Neutrophil (primary cell): ENCODE data around the gene USP25.
"Not testable (repeated sequence)": the region's sequence is repeated elsewhere in the genome, so short reads cannot be mapped to it uniquely, and the experiment has no call there.

ENCODE experiments used
- H3K27ac ChIP-seq: fragments of 200-600 bp; sonication (generic); 2 replicates; pipeline ENCODE4 v1.5.1; 2016; ENCODE audit warnings: mild to moderate bottlenecking, moderate library complexity
- H3K27me3 ChIP-seq: fragments of 200-600 bp; sonication (generic); 2 replicates; pipeline ENCODE4 v1.6.0; 2016; ENCODE audit warnings: mild to moderate bottlenecking
- H3K36me3 ChIP-seq: fragments of 200-600 bp; sonication (generic); 2 replicates; pipeline ENCODE4 v1.5.1; 2017
- H3K4me1 ChIP-seq, 2 experiments: fragments of 200-600 bp in 1 of 2; sonication (generic) in 1 of 2; 1 replicate in 1 of 2; 2 replicates in 1 of 2; pipeline versions ENCODE4 v1.5.1 to v1.6.1; 2013 to 2016; ENCODE audit warnings: low read depth in 1 of 2, low read length in 1 of 2, mild to moderate bottlenecking in 1 of 2, moderate library complexity in 1 of 2; ENCODE audit not compliant: control insufficient read depth in 1 of 2, insufficient read depth in 1 of 2
- H3K4me3 ChIP-seq, 2 experiments: fragments of 200-600 bp in 1 of 2; sonication (generic) in 1 of 2; 1 replicate in 1 of 2; 2 replicates in 1 of 2; pipeline ENCODE4 v1.5.1; 2013 to 2016; ENCODE audit warnings: low read depth in 1 of 2, low read length in 1 of 2, mild to moderate bottlenecking in 1 of 2, moderate library complexity in 1 of 2
- H3K9me3 ChIP-seq: fragments of 200-600 bp; sonication (generic); 2 replicates; pipeline ENCODE4 v1.5.1; 2016
- TF ChIP-seq, protein P1 (sequence below): fragments of 200-600 bp; sonication (generic); IDR thresholded peaks from 2 replicates; pipeline ENCODE4 v1.5.1; 2016; ENCODE audit warnings: antibody characterized with exemption

The USP25 gene

DNA sequence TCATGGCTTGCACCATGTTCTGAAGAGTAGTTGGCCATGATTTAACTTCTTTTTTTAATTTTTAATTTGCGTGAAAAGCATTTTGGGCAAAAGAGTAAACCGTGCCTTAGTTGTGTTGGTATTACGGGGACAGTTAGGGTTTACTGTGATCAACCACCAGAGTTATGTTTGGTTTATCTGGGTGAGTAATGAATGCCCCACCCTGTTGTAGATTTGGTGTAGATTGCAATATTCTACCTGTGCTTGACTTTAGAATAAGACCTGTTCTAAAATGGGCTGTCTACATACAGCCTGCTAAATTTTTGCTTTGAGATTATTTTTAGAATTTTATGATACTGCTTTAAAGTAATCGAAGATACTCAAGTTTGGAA is 1.4 kb downstream of the USP25 start:
- TF ChIP-seq, protein P1, sequence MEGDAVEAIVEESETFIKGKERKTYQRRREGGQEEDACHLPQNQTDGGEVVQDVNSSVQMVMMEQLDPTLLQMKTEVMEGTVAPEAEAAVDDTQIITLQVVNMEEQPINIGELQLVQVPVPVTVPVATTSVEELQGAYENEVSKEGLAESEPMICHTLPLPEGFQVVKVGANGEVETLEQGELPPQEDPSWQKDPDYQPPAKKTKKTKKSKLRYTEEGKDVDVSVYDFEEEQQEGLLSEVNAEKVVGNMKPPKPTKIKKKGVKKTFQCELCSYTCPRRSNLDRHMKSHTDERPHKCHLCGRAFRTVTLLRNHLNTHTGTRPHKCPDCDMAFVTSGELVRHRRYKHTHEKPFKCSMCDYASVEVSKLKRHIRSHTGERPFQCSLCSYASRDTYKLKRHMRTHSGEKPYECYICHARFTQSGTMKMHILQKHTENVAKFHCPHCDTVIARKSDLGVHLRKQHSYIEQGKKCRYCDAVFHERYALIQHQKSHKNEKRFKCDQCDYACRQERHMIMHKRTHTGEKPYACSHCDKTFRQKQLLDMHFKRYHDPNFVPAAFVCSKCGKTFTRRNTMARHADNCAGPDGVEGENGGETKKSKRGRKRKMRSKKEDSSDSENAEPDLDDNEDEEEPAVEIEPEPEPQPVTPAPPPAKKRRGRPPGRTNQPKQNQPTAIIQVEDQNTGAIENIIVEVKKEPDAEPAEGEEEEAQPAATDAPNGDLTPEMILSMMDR, result no peak
- peaks cover 38 to 41% of the 10 kb centered on the region in 2 experiments for H3K4me1 ChIP-seq
- peak overlapping the region; percentile 82 to 90 for H3K4me3 ChIP-seq
- no peaks in the 10 kb centered on the region for H3K36me3 ChIP-seq
- H3K9me3 ChIP-seq, result no peaks in the 10 kb centered on the region
- H3K27me3 ChIP-seq, result no peaks in the 10 kb centered on the region
- H3K27ac ChIP-seq, result peak overlapping the region; percentile 95

DNA sequence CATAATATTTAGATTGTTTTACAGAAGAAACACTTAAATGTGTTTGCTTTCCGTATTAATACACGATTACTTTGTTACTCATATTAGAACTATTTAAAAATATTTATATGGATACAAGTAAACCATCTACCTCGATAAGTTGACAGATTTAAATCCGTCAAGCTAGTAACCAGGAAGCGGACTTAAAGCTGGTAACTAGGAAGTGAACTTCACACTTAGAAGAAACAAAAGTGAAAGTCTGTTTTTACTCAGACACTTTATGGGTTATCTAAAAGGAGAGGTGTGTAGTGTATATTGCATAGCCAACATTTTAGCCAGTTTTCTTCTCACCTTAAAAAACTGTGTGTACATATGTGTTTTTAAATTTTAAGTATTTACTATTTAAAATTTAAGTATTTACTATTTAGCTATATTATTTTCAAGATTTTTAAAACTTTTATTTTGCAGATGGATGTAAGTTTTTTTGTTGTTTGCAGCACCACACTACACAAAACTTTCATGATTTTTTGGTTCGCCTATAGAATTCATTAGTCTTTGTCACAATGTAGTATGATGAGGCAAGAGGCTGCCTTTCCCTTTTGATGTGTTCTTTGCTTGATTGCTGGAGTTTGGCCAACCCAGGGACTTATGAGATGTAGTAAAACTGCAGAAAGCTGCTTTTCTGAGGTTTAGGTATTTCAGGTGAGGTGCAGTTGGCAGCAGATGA is 2.7 kb downstream of the USP25 start:
- peaks cover 41 to 44% of the 10 kb centered on the region in 2 experiments for H3K4me1 ChIP-seq
- H3K9me3 ChIP-seq, result no peaks in the 10 kb centered on the region
- no peaks in the 10 kb centered on the region for H3K27me3 ChIP-seq
- TF ChIP-seq, protein P1, result no peak
- peak overlapping the region; percentile 95 for H3K27ac ChIP-seq
- H3K4me3 ChIP-seq, result peak overlapping the region; percentile 82 to 90
- no peaks in the 10 kb centered on the region for H3K36me3 ChIP-seq

DNA sequence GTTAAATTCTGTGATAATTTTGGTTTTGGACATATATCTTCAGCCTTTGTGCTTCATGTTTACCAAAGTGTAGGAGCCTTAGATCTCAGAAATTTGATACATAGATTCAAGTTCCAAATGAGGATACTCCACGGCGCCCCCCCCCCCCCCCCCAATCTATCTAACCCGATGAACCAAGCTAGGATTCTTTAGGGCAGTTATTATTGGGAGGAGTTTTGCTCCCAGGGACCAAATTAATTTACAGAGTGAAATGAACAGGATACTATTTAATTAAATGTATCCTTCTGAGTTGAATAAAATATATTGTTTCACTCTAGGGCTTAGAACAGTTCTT is 3.2 kb downstream of the USP25 start:
- Histone ChIP-seq H3K4me3 (peak overlapping the region; percentile 82 to 90), H3K9me3 (no peaks in the 10 kb centered on the region), H3K27me3 (no peaks in the 10 kb centered on the region), H3K36me3 (no peaks in the 10 kb centered on the region), H3K4me1 (peaks cover 41 to 44% of the 10 kb centered on the region in 2 experiments), H3K27ac (peak overlapping the region; percentile 95)
- TF ChIP-seq, protein P1, result no peak

DNA sequence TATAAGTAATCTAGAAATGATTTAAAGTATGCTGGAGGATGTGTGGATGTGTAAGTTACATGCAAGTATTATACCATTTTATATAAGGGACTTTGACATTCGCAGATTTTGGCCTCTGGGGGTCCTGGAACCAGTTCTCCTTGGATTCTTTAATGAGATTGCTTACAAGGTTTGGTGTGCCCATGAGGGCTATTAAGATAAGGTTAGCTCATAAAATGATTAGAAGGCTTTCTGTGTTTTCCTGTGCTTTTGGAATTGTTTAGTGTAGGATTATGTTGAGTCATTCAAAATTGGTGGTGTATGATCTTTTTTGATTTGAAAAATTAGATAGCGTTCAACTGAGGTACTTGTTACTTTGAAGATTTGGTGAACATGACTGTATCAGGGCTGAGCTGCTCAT is 5.6 kb downstream of the USP25 start:
- Histone ChIP-seq H3K4me3 (no peak overlapping the region), H3K9me3 (no peaks in the 10 kb centered on the region), H3K27ac (no peak overlapping the region), H3K4me1 (peaks cover 34 to 37% of the 10 kb centered on the region in 2 experiments), H3K27me3 (no peaks in the 10 kb centered on the region), H3K36me3 (no peaks in the 10 kb centered on the region)
- TF ChIP-seq, protein P1, result no peak

DNA sequence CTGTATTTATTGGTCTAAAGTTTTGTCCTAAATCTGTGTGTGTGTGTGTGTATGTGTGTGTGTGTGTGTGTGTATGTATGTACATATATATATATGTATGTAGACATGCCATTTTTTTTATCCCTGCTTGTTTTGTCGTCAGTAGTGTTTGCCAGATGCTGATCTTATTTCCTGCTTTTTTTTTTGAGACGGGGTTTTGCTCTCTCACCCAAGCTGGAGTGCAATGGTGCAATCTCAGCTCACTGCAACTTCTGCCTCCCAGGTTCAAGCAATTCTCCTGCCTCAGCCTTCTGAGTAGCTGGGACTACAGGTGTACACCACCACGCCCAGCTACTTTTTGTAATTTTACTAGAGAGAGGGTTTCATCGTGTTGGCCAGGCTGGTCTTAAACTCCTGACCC is 6.1 kb downstream of the USP25 start:
- H3K27me3 ChIP-seq, H3K36me3 ChIP-seq, H3K9me3 ChIP-seq, H3K4me3 ChIP-seq: not testable (repeated sequence)
- Histone ChIP-seq H3K4me1 (peaks cover 30 to 37% of the 10 kb centered on the region in 2 experiments), H3K27ac (peak overlapping the region; percentile 61)

DNA sequence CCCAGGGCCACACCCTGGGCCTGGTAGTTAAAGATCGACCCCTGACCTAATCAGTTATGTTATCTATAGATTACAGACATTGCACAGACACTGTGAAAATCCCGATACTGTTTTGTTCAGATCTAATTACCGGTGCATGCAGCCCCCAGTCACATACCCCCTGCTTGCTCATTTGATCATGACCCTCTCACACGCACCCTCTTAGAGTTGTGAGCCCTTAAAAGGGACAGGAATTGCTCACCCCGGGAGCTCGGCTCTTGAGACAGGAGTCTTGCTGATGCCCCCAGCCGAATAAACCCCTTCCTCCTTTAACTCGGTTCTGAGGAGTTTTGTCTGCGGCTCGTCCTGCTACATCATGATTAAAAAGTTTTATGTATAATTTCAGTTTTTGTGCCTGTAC is 9.0 kb downstream of the USP25 start:
- H3K36me3 ChIP-seq, H3K9me3 ChIP-seq, H3K27me3 ChIP-seq, H3K4me3 ChIP-seq, H3K27ac ChIP-seq: not testable (repeated sequence)
- H3K4me1 ChIP-seq, result peaks cover 18 to 25% of the 10 kb centered on the region in 2 experiments
